SKM-1 treated with dmso at 0.1 percent for 144 hours (cell line): Measurements from ENCODE around the gene CCL3.
"Not testable (repeated sequence)": the region's sequence is repeated elsewhere in the genome, so short reads cannot be mapped to it uniquely, and the experiment has no call there.

ENCODE experiments used
- DNase-seq: peaks from one replicate; lab custom pipeline; 2025; ENCODE audit not compliant: unreplicated experiment; lab: John Stamatoyannopoulos, UW

Gene CCL3

GRCh38 chr17:36089888-36090836 lies at the start of gene CCL3:
Gene CCL3 (minus strand): TSS chr17:36090143. CDS start chr17:36090058, 85 bp downstream.
- DNase-seq: peak; percentile 87

- no peak for DNase-seq
Observed at GRCh38 chr17:36136439-36136838, 46.5 kb upstream of the CCL3 start.

GRCh38 chr17:36136036-36136435 lies 46.1 kb upstream of the CCL3 start:
- no peak for DNase-seq

GRCh38 chr17:36135465-36135864 lies 45.5 kb upstream of the CCL3 start:
- DNase-seq: peak; percentile 80

GRCh38 chr17:36133602-36134236 lies 43.8 kb upstream of the CCL3 start:
- no peak for DNase-seq

GRCh38 chr17:36132421-36132831 lies 42.5 kb upstream of the CCL3 start:
- DNase-seq: no peak

GRCh38 chr17:36131931-36132330 lies 42.0 kb upstream of the CCL3 start:
- DNase-seq: no peak

GRCh38 chr17:36131421-36131820 lies 41.5 kb upstream of the CCL3 start:
- peak; percentile 92 for DNase-seq

GRCh38 chr17:36130346-36130745 lies 40.4 kb upstream of the CCL3 start:
- DNase-seq: no peak

- DNase-seq: no peak
Observed at GRCh38 chr17:36129616-36130015, 39.7 kb upstream of the CCL3 start.

GRCh38 chr17:36128411-36128978 lies 38.6 kb upstream of the CCL3 start:
- no peak for DNase-seq

- DNase-seq: no peak
Observed at GRCh38 chr17:36127911-36128310, 38.0 kb upstream of the CCL3 start.

GRCh38 chr17:36127199-36127893 lies 37.4 kb upstream of the CCL3 start:
- no peak for DNase-seq

- DNase-seq: no peak
Observed at GRCh38 chr17:36124879-36125824, 35.2 kb upstream of the CCL3 start.

GRCh38 chr17:36123431-36123830 lies 33.5 kb upstream of the CCL3 start:
- no peak for DNase-seq

GRCh38 chr17:36121099-36121498 lies 31.2 kb upstream of the CCL3 start:
- not testable (repeated sequence) for DNase-seq

GRCh38 chr17:36120221-36120620 lies 30.3 kb upstream of the CCL3 start:
- DNase-seq: no peak

GRCh38 chr17:36118477-36119353 lies 28.8 kb upstream of the CCL3 start:
- DNase-seq: no peak
